HG02943 (cell line): ENCODE measurements around the gene DPP6.
A peak's percentile ranks its signal among the peaks of the same experiment; 100 is the strongest.
"Not testable (repeated sequence)": the region's sequence is repeated elsewhere in the genome, so short reads cannot be mapped to it uniquely, and the experiment has no call there.

Experiments
- ATAC-seq: cut with Tn5 transposase; IDR thresholded peaks from one replicate; pipeline ENCODE4 v1.9.1; 2021; ENCODE audit warnings: mild to moderate bottlenecking, low read depth, moderate library complexity; ENCODE audit not compliant: unreplicated experiment

The DPP6 gene

DNA sequence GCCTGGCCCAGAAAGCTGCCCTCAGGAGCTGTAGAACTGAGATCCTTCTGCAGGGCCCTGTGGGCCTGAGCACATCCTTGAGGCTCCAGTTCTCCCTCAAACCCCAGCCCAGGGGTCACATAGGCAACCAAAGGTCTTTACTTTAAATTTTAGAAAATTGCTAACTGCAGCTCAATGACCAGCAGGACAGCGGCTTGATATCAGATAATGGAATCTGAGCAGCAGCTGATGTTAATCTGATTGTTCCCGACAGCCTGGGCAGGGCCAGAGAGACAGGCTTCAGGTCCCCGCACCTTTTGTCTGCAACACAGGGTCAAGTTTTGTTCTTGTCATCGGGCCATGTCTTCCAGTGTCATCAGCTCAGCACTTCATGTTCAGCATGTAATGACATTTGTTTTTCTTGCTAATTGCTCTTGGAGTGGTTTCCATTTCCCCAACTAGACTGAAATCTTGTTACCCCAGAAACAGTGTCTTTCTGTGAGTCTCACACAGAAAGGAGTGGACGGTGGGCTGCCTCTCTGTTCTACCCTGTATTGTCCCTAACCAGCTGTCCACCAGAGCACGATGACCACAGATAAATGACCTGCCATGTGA, 859.8 kb downstream of the DPP6 start:
- no peak for ATAC-seq

DNA sequence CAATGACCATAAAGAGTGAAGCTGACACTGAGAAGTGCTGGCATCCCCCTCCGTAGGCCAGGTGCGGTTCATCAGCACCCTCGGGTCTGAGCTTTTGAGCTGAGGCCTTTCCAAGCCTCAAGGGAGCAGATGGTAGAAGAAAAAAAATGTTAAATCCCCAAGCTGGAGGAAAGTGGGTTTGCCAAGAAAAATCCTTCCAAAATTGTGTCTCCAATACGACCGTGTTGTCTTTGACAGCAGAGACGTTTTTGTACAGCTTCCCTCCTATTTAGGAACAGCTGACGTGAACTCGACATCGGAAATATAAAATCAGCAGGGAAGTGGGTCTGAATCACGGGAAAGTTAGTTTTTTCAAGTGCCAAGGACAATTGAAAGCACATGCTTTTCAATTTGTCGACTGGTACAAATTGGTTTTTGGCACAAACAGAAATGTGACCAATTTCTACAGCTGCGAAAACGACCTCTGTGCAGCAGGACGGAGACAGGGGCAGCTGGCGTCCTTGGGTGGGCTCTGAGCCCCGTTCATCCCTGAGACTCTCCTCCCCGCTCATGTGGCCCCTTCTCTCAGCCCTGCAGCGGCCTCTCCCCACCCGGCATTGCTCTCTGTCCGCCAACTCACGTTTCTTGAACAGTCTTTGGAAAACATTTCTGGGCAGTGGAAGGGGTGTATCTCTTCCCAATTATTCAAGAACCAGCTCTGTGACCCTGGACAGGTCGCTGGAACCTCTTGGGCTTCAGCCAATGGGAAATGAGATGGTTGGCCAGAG, 860.9 kb downstream of the DPP6 start:
- ATAC-seq = no peak

DNA sequence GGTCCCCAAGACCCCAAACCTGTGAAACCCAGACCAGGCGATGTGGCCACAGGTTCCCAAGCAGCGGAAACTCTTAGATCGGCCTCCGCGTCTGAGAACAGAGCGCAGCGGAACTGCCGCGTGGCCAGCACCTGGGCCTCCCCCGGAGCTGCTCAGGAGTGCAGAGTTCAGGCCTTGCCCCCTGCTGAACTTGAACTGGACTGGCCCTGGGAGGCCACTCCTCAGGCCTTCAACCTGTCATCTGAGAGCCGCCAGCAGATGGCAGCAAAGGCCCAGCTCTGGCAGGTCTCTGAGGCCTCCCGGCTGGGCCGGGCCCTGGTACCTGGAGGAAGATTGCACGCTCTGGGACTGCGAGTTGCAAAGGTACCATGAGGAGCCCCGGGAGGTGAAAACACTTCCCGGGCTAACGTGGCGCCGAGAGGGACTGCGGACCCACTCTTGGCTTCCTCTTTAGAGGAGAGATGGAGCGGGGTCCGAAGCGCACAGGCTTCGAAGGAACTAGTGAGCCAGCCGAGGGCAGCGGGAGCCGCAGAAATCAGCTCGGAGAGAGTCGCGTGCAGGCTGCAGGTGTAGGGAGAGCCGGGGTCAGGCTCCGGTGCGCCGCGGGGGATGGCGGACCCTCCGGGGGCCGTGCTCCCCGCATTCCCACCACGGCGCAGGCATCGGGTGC, 861.6 kb downstream of the DPP6 start:
- ATAC-seq = peak; percentile 98

DNA sequence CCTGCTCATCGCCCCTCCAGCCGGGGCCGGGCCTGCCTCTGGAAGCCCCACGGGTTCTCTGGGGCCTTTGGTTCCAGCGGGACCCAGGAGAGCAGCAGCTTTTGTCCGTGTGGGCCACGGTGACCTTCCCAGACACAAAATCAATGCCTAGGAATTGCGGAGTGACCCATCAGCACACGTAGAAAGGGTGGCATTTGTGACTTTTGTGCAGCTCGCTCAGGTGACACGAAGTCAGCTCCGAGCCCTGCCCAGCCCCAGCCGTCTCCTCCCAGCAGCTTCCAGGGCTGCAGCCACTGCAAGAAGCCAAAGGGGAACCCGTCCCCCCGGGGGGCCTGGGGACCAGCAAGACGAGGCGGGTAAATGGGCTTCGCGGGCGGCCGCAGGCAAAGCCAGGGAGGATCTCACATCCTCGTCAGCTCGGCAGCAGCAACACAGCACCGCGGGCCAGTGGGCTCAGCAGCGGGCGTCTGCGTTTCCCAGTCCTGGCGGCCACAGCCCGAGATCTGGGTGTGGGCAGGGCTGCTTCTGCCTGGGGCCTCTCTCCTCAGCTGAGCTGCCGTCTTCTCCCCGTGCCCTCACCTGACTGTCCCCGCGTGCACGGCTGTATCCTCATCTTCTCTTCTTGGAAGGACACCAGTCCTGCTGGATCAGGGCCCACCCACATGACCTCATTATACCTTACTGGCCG, 862.3 kb downstream of the DPP6 start:
- no peak for ATAC-seq

DNA sequence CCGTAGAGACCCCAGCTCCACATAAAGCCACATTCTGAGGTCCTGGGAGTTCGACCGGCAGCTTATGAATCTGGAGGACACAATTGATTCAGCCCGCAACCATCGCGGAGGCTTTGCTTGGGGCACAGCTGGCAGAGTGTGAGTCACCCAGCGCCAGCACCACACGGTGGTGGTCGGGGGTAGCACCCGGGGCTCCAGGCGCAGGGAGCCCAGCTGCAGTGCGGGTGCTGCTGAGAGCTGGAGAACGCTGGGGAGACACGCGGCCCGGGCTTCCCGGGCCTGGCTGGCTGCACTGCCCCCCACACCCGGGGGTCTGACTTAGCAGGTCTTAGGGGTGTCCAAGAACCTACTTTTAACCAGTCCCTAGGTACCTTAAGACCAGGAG, 862.8 kb downstream of the DPP6 start:
- no peak for ATAC-seq

DNA sequence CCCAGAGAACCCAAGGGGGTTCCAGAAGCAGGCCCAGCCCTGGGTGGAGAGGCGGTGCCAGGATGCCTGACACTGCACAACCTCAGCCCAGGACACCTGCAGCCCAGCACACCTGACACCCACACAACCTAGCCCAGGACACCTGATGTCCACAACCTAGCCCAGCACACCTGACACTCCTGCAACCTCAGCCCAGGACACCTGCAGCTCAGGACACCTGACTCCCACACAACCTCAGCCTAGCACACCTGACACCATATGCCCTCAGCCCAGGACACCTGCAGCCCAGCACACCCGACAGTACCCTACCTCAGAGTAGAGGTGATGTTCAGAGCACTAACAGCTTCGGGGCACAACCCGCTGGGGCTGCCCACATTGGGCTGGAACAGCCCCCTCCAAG, 863.4 kb downstream of the DPP6 start:
- no peak for ATAC-seq

DNA sequence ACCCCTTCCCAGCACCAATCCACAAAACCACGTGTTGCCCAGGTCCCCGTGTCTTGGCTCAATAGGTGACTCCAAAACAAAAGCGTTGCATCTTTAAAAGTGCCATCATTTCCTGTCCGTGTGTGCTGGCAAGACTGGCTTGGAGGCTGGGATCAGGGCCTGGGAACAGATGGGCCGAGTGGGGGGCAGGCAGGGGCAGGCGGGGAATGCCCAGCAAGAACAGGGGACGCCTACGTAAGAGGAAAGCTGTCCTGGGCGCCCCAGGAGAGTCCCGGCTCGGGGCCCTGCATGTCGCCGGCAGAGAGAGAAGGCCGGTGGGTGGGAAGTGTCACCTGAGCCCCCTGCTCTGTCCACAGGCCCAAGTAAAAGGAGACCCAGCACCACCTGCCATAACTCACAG, 864.2 kb downstream of the DPP6 start:
- no peak for ATAC-seq

DNA sequence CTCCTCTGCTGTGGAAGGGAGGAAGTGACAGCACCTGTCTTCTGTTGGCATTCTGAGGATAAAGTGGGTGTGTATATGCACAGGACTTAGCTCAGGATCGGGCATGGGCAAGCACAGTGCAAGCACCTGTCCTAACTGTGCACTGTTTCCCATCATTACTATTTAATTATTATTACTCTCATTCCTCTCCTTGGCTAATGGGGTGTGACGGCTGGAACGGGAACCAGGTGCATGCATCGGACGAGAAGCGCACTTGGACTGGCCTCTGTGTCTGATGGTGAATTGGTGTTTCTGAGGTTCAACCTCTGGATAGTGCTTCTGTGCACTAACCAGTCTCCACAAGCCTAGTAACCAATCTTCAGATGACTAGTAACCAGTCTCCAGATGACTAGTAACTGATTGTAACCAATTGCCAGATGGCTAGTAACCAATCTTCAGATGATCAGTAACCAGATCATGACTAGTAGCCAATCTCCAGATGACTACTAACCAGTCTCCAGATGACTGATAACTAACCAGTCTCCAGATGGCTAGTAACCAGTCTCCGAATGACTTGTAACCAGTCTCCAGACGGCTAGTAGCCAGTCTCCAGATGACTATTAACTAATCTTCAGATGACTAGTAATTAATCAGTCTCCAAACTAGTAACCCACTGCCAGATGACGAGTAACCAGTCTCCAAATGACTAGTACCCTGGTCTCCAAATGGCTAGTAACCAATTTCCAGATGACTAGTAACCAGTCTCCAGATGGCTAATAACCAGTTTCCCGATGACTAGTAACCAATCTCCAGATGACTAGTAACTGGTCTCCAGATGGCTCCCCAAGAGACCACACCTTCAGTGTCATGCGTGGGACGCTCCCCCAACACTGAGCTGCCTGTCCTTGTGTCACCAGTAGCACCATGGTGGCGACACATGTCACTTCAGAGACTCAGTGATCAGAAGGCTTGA, 864.9 kb downstream of the DPP6 start:
- ATAC-seq = no peak

DNA sequence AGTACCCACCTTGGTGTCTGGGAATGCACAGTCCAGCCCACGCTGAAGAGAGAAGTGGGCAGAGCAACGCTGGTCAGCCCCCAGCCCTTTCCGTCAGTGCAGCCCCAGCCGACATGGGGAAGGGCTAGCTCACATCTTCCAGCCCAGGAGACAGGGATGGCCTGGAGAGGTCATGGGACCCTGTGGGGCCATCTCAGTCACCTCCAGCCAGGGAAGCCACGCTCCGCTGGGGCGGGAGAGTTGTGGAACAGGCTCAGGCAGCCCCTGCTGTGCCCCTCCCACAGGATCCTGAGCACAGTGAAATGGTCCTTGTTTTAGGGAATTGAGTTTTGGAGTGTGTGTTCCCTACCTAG, 865.6 kb downstream of the DPP6 start:
- no peak for ATAC-seq

DNA sequence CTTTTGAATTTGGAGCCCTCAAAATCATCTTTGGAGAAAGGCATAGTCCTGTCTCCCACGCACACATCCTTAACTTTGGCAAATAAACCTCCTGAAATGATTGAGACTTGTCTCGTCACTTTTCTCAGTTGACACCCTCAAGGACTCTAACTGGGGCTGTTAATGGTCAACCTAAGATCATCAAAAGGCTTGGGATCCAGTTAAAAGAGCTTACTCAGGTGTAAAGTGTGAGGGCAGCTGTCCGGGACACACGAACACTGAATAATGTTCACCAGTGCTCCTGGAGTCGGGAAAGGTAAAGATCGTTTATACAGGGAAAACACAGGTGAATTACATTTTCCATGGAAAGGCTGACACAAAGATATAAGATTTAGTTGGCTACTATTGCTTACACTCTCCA, 866.1 kb downstream of the DPP6 start:
- no peak for ATAC-seq

DNA sequence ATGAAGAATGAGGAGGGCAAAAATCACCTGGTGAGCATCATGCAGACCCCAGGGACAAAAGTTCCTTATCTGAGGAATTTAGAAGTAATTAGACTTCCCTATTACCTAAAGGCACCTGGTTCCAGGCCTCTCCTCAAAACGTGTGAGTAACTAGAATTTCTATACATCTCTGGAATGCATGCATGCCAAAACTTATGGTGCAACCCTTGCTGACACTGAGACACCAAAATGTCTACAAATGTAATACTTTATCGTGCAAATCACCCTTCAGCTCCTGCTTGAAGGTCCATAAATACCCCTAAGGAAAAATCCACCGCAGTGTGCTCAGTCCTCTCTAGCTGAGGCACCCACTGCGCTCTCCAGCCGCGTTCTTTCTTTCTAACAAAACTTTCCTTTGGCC, 866.5 kb downstream of the DPP6 start:
- no peak for ATAC-seq

DNA sequence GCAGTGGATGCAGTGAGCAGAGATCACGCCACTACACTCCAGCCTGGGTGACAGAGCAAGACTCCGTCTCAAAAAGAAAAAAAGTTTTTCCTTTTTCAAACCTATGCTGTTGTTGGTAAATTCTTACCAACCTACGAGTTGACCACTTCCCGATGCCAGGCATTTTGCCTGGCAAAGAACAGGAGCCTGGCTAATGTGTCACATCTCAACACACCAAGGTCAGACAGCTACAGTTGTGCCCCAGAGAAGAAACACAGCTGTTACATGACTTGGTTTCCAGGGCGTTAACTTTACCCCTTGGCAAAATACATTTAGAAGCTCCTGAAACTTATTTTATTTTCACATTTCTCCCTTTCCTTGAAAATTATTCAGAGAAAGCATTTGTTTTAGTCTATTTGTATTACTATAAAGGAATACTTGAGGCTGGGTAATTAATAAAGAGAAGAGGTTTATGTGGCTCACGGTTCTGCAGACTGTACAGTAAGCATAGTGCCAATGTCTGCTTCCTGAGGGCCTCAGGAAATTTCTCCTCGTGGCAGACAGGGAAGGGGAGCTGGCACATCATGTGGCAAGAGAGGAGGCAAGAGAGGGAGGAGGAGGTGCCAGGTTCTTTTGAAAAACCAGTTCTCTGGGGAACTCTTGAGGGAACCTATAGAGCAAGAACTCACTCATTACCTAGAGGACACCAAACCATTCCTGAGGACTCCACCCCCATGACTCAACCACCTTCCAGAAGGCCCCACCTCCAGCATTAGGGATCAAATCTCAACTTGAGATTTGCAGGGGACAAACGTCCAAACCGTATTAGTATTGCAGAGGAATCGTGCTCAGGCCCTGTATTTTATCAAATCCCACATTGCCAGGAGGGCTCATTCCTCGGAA, 867.4 kb downstream of the DPP6 start:
- ATAC-seq = no peak

DNA sequence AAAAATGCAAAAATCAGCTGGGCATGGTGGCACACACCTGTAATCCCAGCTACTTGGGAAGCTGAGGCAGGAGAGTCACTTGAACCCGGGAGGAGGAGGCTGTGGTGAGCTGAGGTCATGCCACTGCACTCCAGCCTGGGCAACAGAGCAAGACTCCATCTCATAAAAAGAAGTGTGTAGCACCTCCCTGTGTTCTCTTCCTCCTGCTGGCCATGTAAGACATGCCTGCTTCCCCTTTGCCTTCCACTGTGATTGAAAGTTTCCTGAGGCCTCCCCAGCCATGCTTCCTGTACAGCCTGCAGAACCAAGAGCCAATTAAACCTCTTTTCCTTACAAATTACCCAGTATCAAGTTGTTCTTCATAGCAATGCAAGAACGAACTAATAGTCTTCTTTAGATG, 870.3 kb downstream of the DPP6 start:
- not testable (repeated sequence) for ATAC-seq

DNA sequence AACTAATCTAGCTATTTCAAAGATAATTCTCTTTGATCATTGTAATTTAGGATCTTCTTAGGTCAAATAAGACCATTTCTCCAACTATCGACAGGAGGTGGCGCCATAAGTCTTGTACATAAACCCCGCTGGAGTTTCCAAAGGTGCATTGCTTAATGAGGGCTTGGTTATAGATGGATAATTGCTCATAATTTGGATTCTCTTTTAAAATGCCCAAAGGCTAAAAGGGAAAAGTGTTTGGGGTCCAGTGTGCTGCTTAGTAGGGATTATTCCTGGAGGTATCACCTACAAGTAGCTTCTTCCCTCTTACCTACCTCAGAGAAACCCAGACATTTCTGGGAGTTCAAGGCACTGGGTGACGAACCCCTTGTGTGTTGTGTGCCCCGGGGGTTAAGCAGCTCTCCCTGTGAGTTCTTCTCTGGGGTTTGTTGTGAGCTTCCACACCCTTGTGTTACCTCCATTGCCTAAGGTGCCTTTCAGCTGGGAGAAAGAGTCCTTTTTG, 875.5 kb downstream of the DPP6 start:
- ATAC-seq = peak; percentile 48

DNA sequence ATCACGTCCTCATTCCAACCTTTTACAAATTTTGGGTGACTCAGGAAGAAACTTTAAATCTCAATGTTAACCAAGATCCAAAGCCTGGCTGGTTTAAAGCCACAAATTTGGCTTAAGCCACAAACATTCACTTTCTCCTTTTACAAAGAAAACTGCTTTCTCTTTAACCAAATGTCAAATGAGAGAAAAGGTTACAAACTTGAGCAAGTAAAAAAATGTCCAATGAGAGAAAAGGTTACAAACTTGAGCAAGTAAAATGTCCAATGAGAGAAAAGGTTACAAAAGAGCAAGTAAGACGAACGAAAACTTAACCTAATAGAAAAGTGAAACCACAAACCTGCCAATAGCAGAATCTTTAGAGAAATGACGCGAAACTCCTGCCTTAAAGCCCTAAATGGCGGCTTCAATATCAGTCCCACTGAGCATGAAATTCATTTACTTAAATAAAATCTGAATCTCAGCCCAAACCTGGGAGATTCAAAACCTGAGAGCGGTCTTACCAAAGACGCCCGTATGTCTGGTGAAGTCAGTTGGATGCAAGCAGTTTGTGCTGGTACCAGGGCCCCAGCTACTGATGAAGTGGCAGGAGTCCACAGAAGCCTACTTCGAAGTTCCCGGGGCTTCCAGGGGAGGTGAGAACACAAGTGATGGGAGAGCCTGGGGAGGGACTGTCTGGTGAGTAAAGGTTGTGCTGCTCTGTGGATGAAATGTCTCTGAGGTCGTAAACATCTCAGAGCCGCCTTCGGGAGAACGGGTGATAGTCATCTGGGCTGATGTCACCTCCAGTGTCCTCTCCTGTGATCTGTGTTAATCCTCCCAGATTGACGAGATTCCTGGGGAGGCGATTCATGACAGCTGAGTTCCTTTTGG, 876.2 kb downstream of the DPP6 start:
- ATAC-seq = peak; percentile 73

DNA sequence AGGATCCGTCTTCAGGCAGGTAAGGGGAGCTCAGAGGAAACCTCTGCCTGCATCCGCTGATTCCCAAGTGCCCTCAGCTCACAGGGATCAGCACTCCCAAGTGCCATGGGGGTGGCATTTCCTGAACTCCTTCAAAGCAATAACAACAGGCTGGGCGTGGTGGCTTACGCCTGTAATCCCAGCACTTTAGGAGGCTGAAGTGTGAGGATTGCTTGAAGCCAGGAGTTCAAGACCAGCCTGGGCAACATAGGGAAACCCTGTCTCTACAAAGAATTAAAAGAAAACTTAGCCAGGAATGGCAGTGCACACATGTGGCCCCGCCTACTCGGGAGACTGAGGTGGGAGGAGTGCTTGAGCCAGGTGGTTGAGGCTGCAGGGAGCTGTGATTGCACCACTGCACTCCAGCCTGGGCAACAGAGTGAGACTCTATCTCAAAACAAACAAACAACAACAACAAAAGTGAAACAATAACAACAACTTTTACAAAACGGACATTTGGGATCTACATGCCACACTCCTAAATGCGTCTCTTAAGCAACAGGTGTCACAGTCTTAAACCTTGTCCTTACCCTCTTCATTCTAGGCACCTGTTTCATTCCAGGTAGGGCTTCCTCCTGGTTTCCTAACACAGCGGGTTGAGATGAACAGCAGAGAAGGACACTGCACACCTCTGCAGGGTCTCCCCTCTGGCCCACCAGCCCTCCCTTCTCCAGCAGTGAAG, 877.0 kb downstream of the DPP6 start:
- ATAC-seq = no peak

DNA sequence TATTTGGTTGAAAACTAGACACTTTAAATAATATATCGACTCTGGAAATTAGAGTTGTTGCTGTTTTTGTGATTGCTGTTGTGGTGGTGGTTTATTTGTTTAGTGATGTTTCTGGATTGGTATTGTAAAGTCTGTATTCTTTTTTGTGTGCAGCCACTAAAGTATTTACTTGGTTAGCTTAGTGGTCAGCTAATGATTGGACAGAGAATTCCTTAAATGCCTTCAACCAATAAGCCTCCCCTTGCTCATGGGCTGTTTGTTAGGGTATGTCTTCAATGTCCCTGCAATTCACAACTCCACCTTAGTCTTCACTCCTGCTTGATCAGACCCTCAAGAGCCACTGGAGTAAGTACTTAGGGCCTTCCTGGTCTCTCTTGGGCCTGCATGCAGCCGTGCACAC, 879.7 kb downstream of the DPP6 start:
- no peak for ATAC-seq
